Choroid plexus epithelial cell (primary cell): ENCODE results near the gene FAM83E.

Source experiments
- DNase-seq: peaks from one replicate; pipeline ENCODE4 v3.0.0-alpha.2; 2010; ENCODE audit warnings: low read depth
- H3K4me3 ChIP-seq: 2 replicates; pipeline ENCODE4 v1.5.1; 2011; ENCODE audit warnings: low read depth, mild to moderate bottlenecking, control low read depth, low read length, moderate library complexity
- TF ChIP-seq, protein P1 (sequence below): conservative IDR thresholded peaks from 2 replicates; pipeline ENCODE4 v1.5.1; 2011; ENCODE audit warnings: low read depth, mild to moderate bottlenecking, control low read depth, inconsistent platforms, low read length, moderate library complexity

Gene FAM83E

DNA sequence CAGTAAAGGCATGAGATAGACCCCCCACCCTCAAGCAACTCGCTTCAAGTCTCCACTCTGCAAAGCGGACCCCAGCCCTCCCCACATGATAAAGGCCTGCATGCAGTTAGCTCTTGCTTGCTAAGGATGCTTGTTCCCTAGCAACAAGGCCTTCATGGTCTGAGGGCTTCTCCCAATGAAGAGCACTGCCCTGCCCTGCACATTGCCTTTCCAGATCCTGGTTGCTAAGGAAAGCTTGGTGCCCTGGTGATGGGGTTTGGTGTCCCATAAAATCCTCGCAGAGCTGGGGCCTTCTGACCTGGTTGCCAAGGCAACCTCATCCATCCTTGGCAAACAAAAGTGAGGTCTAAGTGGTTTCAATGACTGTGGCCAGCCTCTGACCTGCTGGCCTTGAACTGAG, 16.3 kb upstream of the FAM83E start:
- TF ChIP-seq, protein P1, sequence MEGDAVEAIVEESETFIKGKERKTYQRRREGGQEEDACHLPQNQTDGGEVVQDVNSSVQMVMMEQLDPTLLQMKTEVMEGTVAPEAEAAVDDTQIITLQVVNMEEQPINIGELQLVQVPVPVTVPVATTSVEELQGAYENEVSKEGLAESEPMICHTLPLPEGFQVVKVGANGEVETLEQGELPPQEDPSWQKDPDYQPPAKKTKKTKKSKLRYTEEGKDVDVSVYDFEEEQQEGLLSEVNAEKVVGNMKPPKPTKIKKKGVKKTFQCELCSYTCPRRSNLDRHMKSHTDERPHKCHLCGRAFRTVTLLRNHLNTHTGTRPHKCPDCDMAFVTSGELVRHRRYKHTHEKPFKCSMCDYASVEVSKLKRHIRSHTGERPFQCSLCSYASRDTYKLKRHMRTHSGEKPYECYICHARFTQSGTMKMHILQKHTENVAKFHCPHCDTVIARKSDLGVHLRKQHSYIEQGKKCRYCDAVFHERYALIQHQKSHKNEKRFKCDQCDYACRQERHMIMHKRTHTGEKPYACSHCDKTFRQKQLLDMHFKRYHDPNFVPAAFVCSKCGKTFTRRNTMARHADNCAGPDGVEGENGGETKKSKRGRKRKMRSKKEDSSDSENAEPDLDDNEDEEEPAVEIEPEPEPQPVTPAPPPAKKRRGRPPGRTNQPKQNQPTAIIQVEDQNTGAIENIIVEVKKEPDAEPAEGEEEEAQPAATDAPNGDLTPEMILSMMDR = no peak
- DNase-seq = no peak
- no peak overlapping the region for H3K4me3 ChIP-seq

DNA sequence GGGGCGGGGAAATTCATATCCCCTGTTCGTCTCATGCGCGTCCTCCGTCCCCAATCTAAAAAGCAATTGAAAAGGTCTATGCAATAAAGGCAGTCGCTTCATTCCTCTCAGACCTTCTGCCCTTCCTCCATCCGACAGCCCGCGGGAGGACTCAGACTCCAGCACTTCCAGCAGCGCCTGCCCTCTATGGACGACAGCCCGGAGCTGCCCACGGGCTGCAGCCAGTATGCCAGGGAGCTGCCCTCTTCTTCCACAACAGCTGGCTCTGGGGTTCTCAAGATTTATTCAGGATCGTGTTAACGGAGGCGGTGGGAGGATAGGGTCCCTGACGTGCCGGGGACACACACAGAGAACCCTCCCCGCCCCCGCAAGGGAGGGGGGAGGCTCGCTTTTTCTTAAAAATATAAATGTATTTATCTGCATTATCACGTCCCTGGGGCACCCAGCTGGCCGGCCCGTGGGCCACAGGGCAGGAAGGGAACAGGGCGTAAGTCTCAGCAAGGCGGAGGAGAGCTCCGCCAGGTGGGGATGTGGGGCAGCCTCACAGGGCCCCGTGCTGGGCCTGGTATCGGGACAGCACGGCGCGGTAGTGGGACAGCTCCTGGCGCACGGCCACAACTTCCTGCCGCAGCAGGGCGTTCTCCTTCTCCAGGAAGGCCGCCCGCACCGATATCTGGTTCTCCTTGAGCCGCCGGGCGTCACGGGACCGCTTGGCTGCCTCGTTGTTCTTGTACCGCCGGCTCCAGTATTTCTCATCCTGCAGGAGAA, 15.6 kb upstream of the FAM83E start:
- TF ChIP-seq, protein P1 = peak; percentile 44
- DNase-seq = peak; percentile 74
- H3K4me3 ChIP-seq = peak overlapping the region; percentile 26

DNA sequence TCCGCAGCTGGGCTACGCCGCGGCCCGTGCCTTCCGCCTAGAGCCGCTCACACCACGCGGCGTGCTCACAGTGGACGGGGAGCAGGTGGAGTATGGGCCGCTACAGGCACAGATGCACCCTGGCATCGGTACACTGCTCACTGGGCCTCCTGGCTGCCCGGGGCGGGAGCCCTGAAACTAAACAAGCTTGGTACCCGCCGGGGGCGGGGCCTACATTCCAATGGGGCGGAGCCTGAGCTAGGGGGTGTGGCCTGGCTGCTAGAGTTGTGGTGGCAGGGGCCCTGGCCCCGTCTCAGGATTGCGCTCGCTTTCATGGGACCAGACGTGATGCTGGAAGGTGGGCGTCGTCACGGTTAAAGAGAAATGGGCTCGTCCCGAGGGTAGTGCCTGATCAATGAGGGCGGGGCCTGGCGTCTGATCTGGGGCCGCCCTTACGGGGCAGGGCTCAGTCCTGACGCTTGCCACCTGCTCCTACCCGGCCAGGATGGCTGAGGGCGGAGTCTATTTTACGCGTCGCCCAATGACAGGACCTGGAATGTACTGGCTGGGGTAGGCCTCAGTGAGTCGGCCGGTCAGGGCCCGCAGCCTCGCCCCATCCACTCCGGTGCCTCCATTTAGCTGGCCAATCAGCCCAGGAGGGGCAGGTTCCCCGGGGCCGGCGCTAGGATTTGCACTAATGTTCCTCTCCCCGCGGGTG, 14.9 kb upstream of the FAM83E start:
- peak overlapping the region; percentile 26 for H3K4me3 ChIP-seq
- DNase-seq = peak; percentile 79
- TF ChIP-seq, protein P1 = no peak

DNA sequence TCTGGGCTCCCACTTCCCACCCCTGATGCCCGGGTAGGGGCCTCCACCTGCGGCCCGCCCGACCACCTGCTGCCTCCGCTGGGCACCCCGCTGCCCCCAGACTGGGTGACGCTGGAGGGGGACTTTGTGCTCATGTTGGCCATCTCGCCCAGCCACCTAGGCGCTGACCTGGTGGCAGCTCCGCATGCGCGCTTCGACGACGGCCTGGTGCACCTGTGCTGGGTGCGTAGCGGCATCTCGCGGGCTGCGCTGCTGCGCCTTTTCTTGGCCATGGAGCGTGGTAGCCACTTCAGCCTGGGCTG, 14.4 kb upstream of the FAM83E start:
- no peak for DNase-seq
- no peak overlapping the region for H3K4me3 ChIP-seq
- TF ChIP-seq, protein P1 = no peak

DNA sequence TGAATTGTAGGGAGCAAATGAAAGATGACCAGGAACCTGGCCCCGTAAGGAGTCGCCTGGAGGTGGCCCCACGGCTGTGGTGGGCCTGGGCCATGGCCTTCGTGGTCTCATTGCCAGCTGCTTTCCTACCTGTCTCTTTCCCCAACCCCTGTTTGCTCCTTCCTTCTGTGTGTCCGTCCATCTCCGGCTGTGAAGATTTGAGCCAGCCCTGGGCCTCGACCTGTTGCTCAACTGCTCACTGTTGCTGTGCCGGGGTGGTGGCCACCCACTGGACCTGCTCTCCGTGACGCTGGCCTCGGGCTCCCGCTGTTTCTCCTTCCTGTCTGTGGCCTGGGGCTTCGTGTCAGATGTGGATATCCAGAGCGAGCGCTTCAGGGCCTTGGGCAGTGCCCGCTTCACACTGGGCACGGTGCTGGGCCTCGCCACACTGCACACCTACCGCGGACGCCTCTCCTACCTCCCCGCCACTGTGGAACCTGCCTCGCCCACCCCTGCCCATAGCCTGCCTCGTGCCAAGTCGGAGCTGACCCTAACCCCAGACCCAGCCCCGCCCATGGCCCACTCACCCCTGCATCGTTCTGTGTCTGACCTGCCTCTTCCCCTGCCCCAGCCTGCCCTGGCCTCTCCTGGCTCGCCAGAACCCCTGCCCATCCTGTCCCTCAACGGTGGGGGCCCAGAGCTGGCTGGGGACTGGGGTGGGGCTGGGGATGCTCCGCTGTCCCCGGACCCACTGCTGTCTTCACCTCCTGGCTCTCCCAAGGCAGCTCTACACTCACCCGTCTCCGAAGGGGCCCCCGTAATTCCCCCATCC, 13.8 kb upstream of the FAM83E start:
- DNase-seq = peak; percentile 75
- no peak overlapping the region for H3K4me3 ChIP-seq
- TF ChIP-seq, protein P1 = no peak

DNA sequence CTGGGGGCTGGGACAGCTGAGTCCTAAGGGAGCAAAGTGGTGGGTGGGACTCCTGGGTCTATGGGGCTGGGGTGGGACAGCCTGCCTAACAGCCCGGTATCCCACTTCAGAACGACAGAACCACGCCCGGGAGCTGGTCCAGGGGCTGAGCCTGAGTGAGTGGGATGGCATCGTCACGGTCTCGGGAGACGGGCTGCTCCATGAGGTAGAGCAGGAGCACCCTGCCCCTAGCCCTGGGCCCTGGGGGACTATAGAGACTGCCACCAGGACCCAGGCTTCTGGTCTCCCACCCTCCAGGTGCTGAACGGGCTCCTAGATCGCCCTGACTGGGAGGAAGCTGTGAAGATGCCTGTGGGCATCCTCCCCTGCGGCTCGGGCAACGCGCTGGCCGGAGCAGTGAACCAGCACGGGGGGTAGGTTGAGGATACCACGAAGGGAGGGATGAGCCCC, 13.0 kb upstream of the FAM83E start:
- no peak overlapping the region for H3K4me3 ChIP-seq
- no peak for DNase-seq
- TF ChIP-seq, protein P1 = no peak
